Kidney (tissue), 14 donors: Measurements from ENCODE around the gene NBR1. TPM values are rescaled to one million over a fixed set of nuclear protein-coding genes. Genes with fewer than 3 reads are reported as not detected.
"Not testable (repeated sequence)": the region's sequence is repeated elsewhere in the genome, so short reads cannot be mapped to it uniquely, and the experiment has no call there.

Experiments used
- DNase-seq, 5 donors: peaks; one replicate each; pipeline ENCODE4 v3.0.0-alpha.2; 2013 to 2020
- FAIRE-seq: peaks from 2 replicates; lab custom pipeline; 2012; peaks lifted over from hg19 to GRCh38; lab: Jason Lieb, UNC
- H3K27ac ChIP-seq, 2 donors: one replicate each; pipeline ENCODE4 v1.7.0; 2013; ENCODE audit warnings: low read depth in 2 of 2, low read length in 2 of 2, inconsistent platforms in 1 of 2
- H3K27me3 ChIP-seq: one replicate; pipeline ENCODE4 v1.7.1; 2013; ENCODE audit warnings: low read length, inconsistent platforms; ENCODE audit not compliant: control insufficient read depth, insufficient read depth
- H3K36me3 ChIP-seq, 3 donors: one replicate each; pipeline versions ENCODE4 v1.7.0 to v1.7.1; 2013; ENCODE audit warnings: low read length in 3 of 3, control low read depth in 1 of 3, inconsistent platforms in 1 of 3; ENCODE audit not compliant: insufficient read depth in 3 of 3, control insufficient read depth in 2 of 3
- H3K4me1 ChIP-seq, 3 donors: one replicate each; pipeline versions ENCODE4 v1.7.0 to v1.7.1; 2013; ENCODE audit warnings: low read length in 3 of 3, inconsistent platforms in 1 of 3, low read depth in 1 of 3; ENCODE audit not compliant: control insufficient read depth in 2 of 3, insufficient read depth in 2 of 3
- H3K4me3 ChIP-seq, 3 donors: one replicate each; pipeline versions ENCODE4 v1.7.0 to v1.8.1; 2013; ENCODE audit warnings: low read length in 3 of 3, control low read depth in 1 of 3, inconsistent platforms in 1 of 3
- H3K9ac ChIP-seq, 3 donors: one replicate each; pipeline versions ENCODE4 v1.7.0 to v1.7.1; 2013; ENCODE audit warnings: low read length in 3 of 3, control low read depth in 1 of 3, inconsistent platforms in 1 of 3
- H3K9me3 ChIP-seq, 3 donors: one replicate each; pipeline versions ENCODE4 v1.7.0 to v1.7.1; 2013; ENCODE audit warnings: low read length in 3 of 3, control low read depth in 1 of 3, inconsistent platforms in 1 of 3; ENCODE audit not compliant: control insufficient read depth in 2 of 3, insufficient read depth in 1 of 3
- CTCF ChIP-seq: IDR thresholded peaks from 3 replicates; pipeline ENCODE4 v1.5.1; 2012; ENCODE audit warnings: mild to moderate bottlenecking, moderate library complexity, borderline replicate concordance; ENCODE audit not compliant: insufficient read depth; ENCODE audit errors: extremely low read depth
- intact Hi-C: fragments of 100-400 bp; cut with DNase I; formaldehyde crosslinking; loops from one replicate; pipeline ENCODE4 v1.11.1; 2022
- polyA plus RNA-seq: library from polyadenylated mRNA; stranded (reverse); fragments of 350-450 nt; fragmentation: Illumina TruSeq; extraction: RNeasy Lipid Tissue Mini Kit (QIAGEN cat#74804); gene quantifications from one replicate; pipeline ENCODE4 v1.2.3, GENCODE V29; 2014; ENCODE audit warnings: low read depth, low replicate concordance; ENCODE audit not compliant: insufficient read depth
- total RNA-seq: library from RNA; stranded (reverse); fragmentation: NEBNext Ultra II Directional; extraction: Animal tissue kit (Norgen Biotek cat#: 25700); gene quantifications from one replicate; pipeline ENCODE4 v1.2.1, GENCODE V29; 2021
- donor health status: control.
- donor health status: control.
- donor health status: control.
- donor health status: control.
- donor health status: control.
- donor health status: DM: yes; HTN: yes; CAD: no.
- donor health status: Normal renal cell carcinoma (clear cell type).

Gene NBR1
- total and polyA plus RNA-seq, 2 donors from 2014 or later, result 50.4 to 88.9 TPM

GRCh38 chr17:43200127-43200526 is 29.1 kb downstream of the NBR1 start:
- Histone ChIP-seq H3K4me3 (no peak overlapping the region), H3K9ac (no peak overlapping the region), H3K9me3 (no peaks in the 10 kb centered on the region), H3K4me1 (no peaks in the 10 kb centered on the region), H3K27me3 (no peaks in the 10 kb centered on the region), H3K36me3 (peaks cover 12 to 72% (median 45%) of the 10 kb centered on the region in 3 donors), H3K27ac (no peak overlapping the region)
- FAIRE-seq, result no peak
- intact Hi-C loops, result no loop called here
- no peak for DNase-seq
- no peak for TF ChIP-seq CTCF

GRCh38 chr17:43203013-43203412 is 32.0 kb downstream of the NBR1 start:
- H3K36me3 ChIP-seq, result peaks cover 8 to 51% (median 38%) of the 10 kb centered on the region in 3 donors
- H3K27me3 ChIP-seq, H3K4me3 ChIP-seq, DNase-seq, intact Hi-C loops, H3K9ac ChIP-seq, FAIRE-seq, H3K9me3 ChIP-seq, H3K4me1 ChIP-seq, H3K27ac ChIP-seq: not testable (repeated sequence)

- DNase-seq (no peak), FAIRE-seq (no peak)
- peaks cover 2 to 17% (median 7%) of the 10 kb centered on the region in 3 donors for H3K36me3 ChIP-seq
- intact Hi-C loops, result no loop called here
- H3K9me3 ChIP-seq, result no peaks in the 10 kb centered on the region
- no peak overlapping the region for H3K9ac ChIP-seq
- no peaks in the 10 kb centered on the region for H3K27me3 ChIP-seq
- H3K4me3 ChIP-seq, result no peak overlapping the region
- peaks cover 0 to 14% (median 6%) of the 10 kb centered on the region in 3 donors for H3K4me1 ChIP-seq
- no peak for TF ChIP-seq CTCF
- H3K27ac ChIP-seq, result no peak overlapping the region
Measured at GRCh38 chr17:43210576-43210975, 39.6 kb downstream of the NBR1 start.

- Histone ChIP-seq H3K4me3 (peak overlapping the region; percentile 32 to 88 (median 80)), H3K9me3 (no peaks in the 10 kb centered on the region), H3K36me3 (peaks cover 2 to 22% (median 11%) of the 10 kb centered on the region in 3 donors), H3K27ac (peak overlapping the region; percentile 36 to 79), H3K4me1 (peaks cover 0 to 20% (median 9%) of the 10 kb centered on the region in 3 donors), H3K27me3 (no peaks in the 10 kb centered on the region), H3K9ac (peak overlapping the region; percentile 14 to 87 (median 69))
- intact Hi-C loops, result no loop called here
- no peak for TF ChIP-seq CTCF
- no peak for FAIRE-seq
- peak in 1 of 5 donors; percentile 4 for DNase-seq
Measured at GRCh38 chr17:43211123-43211479, 40.1 kb downstream of the NBR1 start.
